GM19468 (cell line): ENCODE data around the gene ELMOD3.
"Not testable (repeated sequence)": the region's sequence is repeated elsewhere in the genome, so short reads cannot be mapped to it uniquely, and the experiment has no call there.

ENCODE experiments used
- ATAC-seq: cut with Tn5 transposase; IDR thresholded peaks from one replicate; pipeline ENCODE4 v1.9.1; 2021; ENCODE audit warnings: mild to moderate bottlenecking, moderate library complexity, moderate number of reproducible peaks; ENCODE audit not compliant: unreplicated experiment; ENCODE audit errors: extremely low read depth

ELMOD3 gene

GRCh38 chr2:85367180-85367579 is 12.6 kb downstream of the ELMOD3 start:
- no peak for ATAC-seq

GRCh38 chr2:85368921-85369320 is 14.4 kb downstream of the ELMOD3 start:
- ATAC-seq: no peak

- no peak for ATAC-seq
Observed at GRCh38 chr2:85369500-85369899, 14.9 kb downstream of the ELMOD3 start.

- no peak for ATAC-seq
Observed at GRCh38 chr2:85371045-85371444, 16.5 kb downstream of the ELMOD3 start.

GRCh38 chr2:85376291-85377065 is 21.9 kb downstream of the ELMOD3 start:
- no peak for ATAC-seq

- no peak for ATAC-seq
Observed at GRCh38 chr2:85377083-85377482, 22.5 kb downstream of the ELMOD3 start.

- ATAC-seq: no peak
Observed at GRCh38 chr2:85378257-85378656, 23.7 kb downstream of the ELMOD3 start.

- no peak for ATAC-seq
Observed at GRCh38 chr2:85380048-85380447, 25.5 kb downstream of the ELMOD3 start.

- ATAC-seq: not testable (repeated sequence)
Observed at GRCh38 chr2:85383151-85383550, 28.6 kb downstream of the ELMOD3 start.

- ATAC-seq: no peak
Observed at GRCh38 chr2:85383850-85384249, 29.3 kb downstream of the ELMOD3 start.

GRCh38 chr2:85385746-85386145 is 31.2 kb downstream of the ELMOD3 start:
- ATAC-seq: no peak

GRCh38 chr2:85387754-85388153 is 33.2 kb downstream of the ELMOD3 start:
- no peak for ATAC-seq

GRCh38 chr2:85388878-85389538 is 34.4 kb downstream of the ELMOD3 start:
- ATAC-seq: no peak

- no peak for ATAC-seq
Observed at GRCh38 chr2:85390941-85391669, 36.5 kb downstream of the ELMOD3 start.

- ATAC-seq: no peak
Observed at GRCh38 chr2:85393836-85394235, 39.3 kb downstream of the ELMOD3 start.

- ATAC-seq: no peak
Observed at GRCh38 chr2:85394261-85394681, 39.7 kb downstream of the ELMOD3 start.

GRCh38 chr2:85394976-85395375 is 40.4 kb downstream of the ELMOD3 start:
- no peak for ATAC-seq

GRCh38 chr2:85395912-85396475 is 41.4 kb downstream of the ELMOD3 start:
- no peak for ATAC-seq

GRCh38 chr2:85396531-85397470 is 42.2 kb downstream of the ELMOD3 start:
- ATAC-seq: no peak

GRCh38 chr2:85397925-85398331 is 43.4 kb downstream of the ELMOD3 start:
- ATAC-seq: no peak
